BLaER1 (cell line): ENCODE results near the gene TRANK1.
A peak's percentile ranks its signal among the peaks of the same experiment; 100 is the strongest.

Experiments
- H3K27ac ChIP-seq: shearing (Covaris generic); formaldehyde crosslinking; 2 replicates; pipeline ENCODE4 v1.8.1; 2022
- H3K27me3 ChIP-seq: shearing (Covaris generic); formaldehyde crosslinking; 2 replicates; pipeline ENCODE4 v1.8.1; 2022
- H3K36me3 ChIP-seq: shearing (Covaris generic); formaldehyde crosslinking; 2 replicates; pipeline ENCODE4 v1.8.1; 2022
- H3K4me1 ChIP-seq: shearing (Covaris generic); formaldehyde crosslinking; 2 replicates; pipeline ENCODE4 v1.8.1; 2022
- H3K4me2 ChIP-seq: shearing (Covaris generic); formaldehyde crosslinking; 2 replicates; pipeline ENCODE4 v1.8.1; 2022
- H3K4me3 ChIP-seq: shearing (Covaris generic); formaldehyde crosslinking; 2 replicates; pipeline ENCODE4 v1.8.1; 2022
- H3K9ac ChIP-seq: shearing (Covaris generic); formaldehyde crosslinking; 2 replicates; pipeline ENCODE4 v1.8.1; 2022
- H3K9me3 ChIP-seq: shearing (Covaris generic); formaldehyde crosslinking; 2 replicates; pipeline ENCODE4 v1.8.1; 2022
- H4K20me1 ChIP-seq: shearing (Covaris generic); formaldehyde crosslinking; 2 replicates; pipeline ENCODE4 v1.8.1; 2022
- Cebpa-rat ChIP-seq: shearing (Covaris generic); IDR thresholded peaks from 2 replicates; pipeline ENCODE4 v1.8.1; 2022

Gene TRANK1

GRCh38 chr3:36864180-36865053 is 80.4 kb downstream of the TRANK1 start:
- Histone ChIP-seq H3K27ac (no peak overlapping the region), H3K4me3 (no peak overlapping the region), H4K20me1 (no peaks in the 10 kb centered on the region), H3K27me3 (no peaks in the 10 kb centered on the region), H3K9ac (no peak overlapping the region), H3K4me2 (no peak overlapping the region), H3K4me1 (no peaks in the 10 kb centered on the region), H3K9me3 (no peaks in the 10 kb centered on the region), H3K36me3 (peaks cover 53% of the 10 kb centered on the region)
- no peak for TF ChIP-seq Cebpa-rat

GRCh38 chr3:36862076-36862755 is 82.6 kb downstream of the TRANK1 start:
- no peaks in the 10 kb centered on the region for H3K27me3 ChIP-seq
- no peak overlapping the region for H3K4me2 ChIP-seq
- no peak for TF ChIP-seq Cebpa-rat
- no peak overlapping the region for H3K4me3 ChIP-seq
- no peak overlapping the region for H3K27ac ChIP-seq
- H3K4me1 ChIP-seq = no peaks in the 10 kb centered on the region
- no peaks in the 10 kb centered on the region for H3K9me3 ChIP-seq
- no peak overlapping the region for H3K9ac ChIP-seq
- no peaks in the 10 kb centered on the region for H4K20me1 ChIP-seq
- peaks cover 73% of the 10 kb centered on the region for H3K36me3 ChIP-seq

GRCh38 chr3:36859494-36859893 is 85.4 kb downstream of the TRANK1 start:
- no peaks in the 10 kb centered on the region for H4K20me1 ChIP-seq
- TF ChIP-seq Cebpa-rat = no peak
- no peak overlapping the region for H3K9ac ChIP-seq

GRCh38 chr3:36852071-36852470 is 92.8 kb downstream of the TRANK1 start:
- Histone ChIP-seq H3K4me3 (no peak overlapping the region), H3K27me3 (no peaks in the 10 kb centered on the region), H3K27ac (no peak overlapping the region), H3K4me1 (peaks cover 9% of the 10 kb centered on the region), H3K9me3 (0 out of 2 replicates have a peak, but pooled peaks cover 1% of the 10 kb centered on the region), H3K4me2 (no peak overlapping the region), H4K20me1 (no peaks in the 10 kb centered on the region), H3K36me3 (peaks cover 89% of the 10 kb centered on the region), H3K9ac (no peak overlapping the region)
- no peak for TF ChIP-seq Cebpa-rat

More at GRCh38 chr3:36859494-36859893, 85.4 kb downstream of the TRANK1 start:
- Histone ChIP-seq H3K27me3 (no peaks in the 10 kb centered on the region), H3K27ac (no peak overlapping the region), H3K4me2 (no peak overlapping the region), H3K4me3 (no peak overlapping the region), H3K4me1 (peaks cover 9% of the 10 kb centered on the region), H3K36me3 (peaks cover 90% of the 10 kb centered on the region), H3K9me3 (no peaks in the 10 kb centered on the region)

GRCh38 chr3:36850743-36851142 is 94.1 kb downstream of the TRANK1 start:
- H4K20me1 ChIP-seq = no peaks in the 10 kb centered on the region
- no peak overlapping the region for H3K4me3 ChIP-seq
- TF ChIP-seq Cebpa-rat = no peak
- peaks cover 89% of the 10 kb centered on the region for H3K36me3 ChIP-seq
- peaks cover 9% of the 10 kb centered on the region for H3K4me1 ChIP-seq
- H3K27me3 ChIP-seq = no peaks in the 10 kb centered on the region
- H3K9me3 ChIP-seq = 0 out of 2 replicates have a peak, but pooled peaks cover 2% of the 10 kb centered on the region
- no peak overlapping the region for H3K9ac ChIP-seq
- H3K27ac ChIP-seq = no peak overlapping the region
- no peak overlapping the region for H3K4me2 ChIP-seq

DNA sequence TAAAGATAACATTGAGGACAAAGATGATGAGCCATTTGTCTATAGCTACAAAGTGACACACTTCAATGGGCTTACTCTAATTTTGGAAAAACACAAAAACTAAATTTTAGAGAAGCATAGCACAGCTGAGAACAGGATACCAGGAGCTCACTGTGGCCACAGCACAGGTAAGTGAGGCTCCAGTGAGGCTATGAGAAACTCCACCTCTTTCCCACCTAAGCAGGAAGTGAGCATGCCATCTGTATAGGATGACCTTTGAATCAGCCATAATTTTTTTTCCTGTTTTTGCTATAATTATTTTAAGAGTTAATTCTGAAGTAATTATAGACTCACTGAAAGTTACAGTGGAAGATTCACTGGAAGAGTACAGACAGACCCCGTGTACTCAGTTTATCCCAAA is 98.4 kb downstream of the TRANK1 start:
- no peak overlapping the region for H3K4me3 ChIP-seq
- H3K27me3 ChIP-seq = no peaks in the 10 kb centered on the region
- peaks cover 7% of the 10 kb centered on the region for H3K4me1 ChIP-seq
- no peak overlapping the region for H3K9ac ChIP-seq
- no peak overlapping the region for H3K27ac ChIP-seq
- peaks cover 94% of the 10 kb centered on the region for H3K36me3 ChIP-seq
- peaks cover 17% of the 10 kb centered on the region for H3K9me3 ChIP-seq
- TF ChIP-seq Cebpa-rat = no peak
- H3K4me2 ChIP-seq = no peak overlapping the region
- no peaks in the 10 kb centered on the region for H4K20me1 ChIP-seq

- no peak overlapping the region for H3K9ac ChIP-seq
- no peak overlapping the region for H3K4me3 ChIP-seq
- peaks cover 25% of the 10 kb centered on the region for H3K9me3 ChIP-seq
- no peaks in the 10 kb centered on the region for H3K27me3 ChIP-seq
- peaks cover 17% of the 10 kb centered on the region for H3K4me1 ChIP-seq
- peaks cover 88% of the 10 kb centered on the region for H3K36me3 ChIP-seq
- H3K27ac ChIP-seq = no peak overlapping the region
- no peaks in the 10 kb centered on the region for H4K20me1 ChIP-seq
- no peak for TF ChIP-seq Cebpa-rat
- no peak overlapping the region for H3K4me2 ChIP-seq
Measured at GRCh38 chr3:36843065-36844051, 101.5 kb downstream of the TRANK1 start.

DNA sequence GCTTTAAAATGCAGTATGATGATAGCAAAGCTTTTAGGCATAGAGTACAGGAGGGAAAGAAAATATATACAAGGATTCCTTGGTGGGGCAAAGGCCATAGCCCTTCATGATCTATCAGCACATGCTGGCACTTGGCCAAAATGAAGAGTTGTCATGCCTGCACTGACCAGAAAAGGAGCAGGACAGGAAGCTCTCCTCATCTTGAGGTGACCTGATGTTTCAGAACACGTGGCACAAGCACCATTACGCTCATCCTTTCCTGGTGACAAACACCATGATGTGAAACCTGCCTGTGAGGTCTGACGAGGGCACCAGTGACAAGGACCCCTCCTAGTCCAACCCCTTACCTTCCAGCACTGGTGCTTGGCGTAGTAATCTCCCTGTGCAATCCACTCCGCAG is 102.6 kb downstream of the TRANK1 start:
- no peak overlapping the region for H3K27ac ChIP-seq
- peaks cover 17% of the 10 kb centered on the region for H3K4me1 ChIP-seq
- H4K20me1 ChIP-seq = no peaks in the 10 kb centered on the region
- peaks cover 25% of the 10 kb centered on the region for H3K9me3 ChIP-seq
- no peak overlapping the region for H3K4me2 ChIP-seq
- no peak for TF ChIP-seq Cebpa-rat
- H3K36me3 ChIP-seq = peaks cover 91% of the 10 kb centered on the region
- no peaks in the 10 kb centered on the region for H3K27me3 ChIP-seq
- no peak overlapping the region for H3K4me3 ChIP-seq
- H3K9ac ChIP-seq = no peak overlapping the region

DNA sequence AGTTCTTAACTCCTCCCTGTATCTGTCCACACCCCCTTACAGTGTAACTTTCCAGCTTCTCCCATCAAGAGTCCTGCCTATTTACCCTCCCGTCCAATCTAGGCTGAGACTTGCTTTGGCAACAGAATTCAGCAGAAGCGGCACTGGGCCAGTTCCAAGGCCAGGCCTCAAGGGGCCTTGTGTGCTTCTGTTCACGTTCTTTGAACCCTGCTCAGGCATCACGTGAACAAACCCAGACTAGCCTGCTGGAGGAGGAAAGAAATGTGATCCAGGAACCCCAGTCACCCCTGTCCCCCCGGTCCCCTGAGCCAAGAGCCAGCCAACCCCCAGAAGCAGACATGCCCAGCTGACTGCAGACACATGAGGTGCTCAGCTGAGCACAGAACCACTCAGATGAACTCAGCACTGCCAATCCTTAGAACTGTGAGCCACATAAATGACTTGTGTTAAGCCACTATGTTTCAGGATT is 104.4 kb downstream of the TRANK1 start:
- Histone ChIP-seq H3K4me1 (peaks cover 17% of the 10 kb centered on the region), H3K9me3 (peaks cover 23% of the 10 kb centered on the region), H3K27me3 (no peaks in the 10 kb centered on the region), H3K27ac (no peak overlapping the region), H4K20me1 (no peaks in the 10 kb centered on the region), H3K4me2 (peak overlapping the region; percentile 19; the same call in 1 of the 2 replicates), H3K4me3 (no peak overlapping the region), H3K9ac (no peak overlapping the region), H3K36me3 (peaks cover 88% of the 10 kb centered on the region)
- TF ChIP-seq Cebpa-rat = no peak
